GM12891 (cell line): ENCODE results near the gene TMEM9B.
A peak's percentile ranks its signal among the peaks of the same experiment; 100 is the strongest.
"Not testable (repeated sequence)": the region's sequence is repeated elsewhere in the genome, so short reads cannot be mapped to it uniquely, and the experiment has no call there.

Experiments used
- DNase-seq: peaks from one replicate; pipeline ENCODE4 v3.0.0; 2011; ENCODE audit warnings: low spot score; ENCODE audit not compliant: insufficient read length
- FAIRE-seq: peaks from 2 replicates; lab custom pipeline; 2011; peaks lifted over from hg19 to GRCh38; lab: Jason Lieb, UNC
- PAX5 ChIP-seq: IDR thresholded peaks from 2 replicates; pipeline ENCODE4 v1.6.1; 2011; ENCODE audit warnings: low read length, moderate library complexity, mild to moderate bottlenecking; ENCODE audit not compliant: insufficient read depth, severe bottlenecking
- POLR2A ChIP-seq: IDR thresholded peaks from 2 replicates; pipeline ENCODE4 v1.6.1; 2011; ENCODE audit warnings: low read depth, low read length, control low read depth
- POLR2AphosphoS5 ChIP-seq: IDR thresholded peaks from 2 replicates; pipeline ENCODE4 v1.6.1; 2011; ENCODE audit warnings: low read depth, low read length, control low read depth
- POU2F2 ChIP-seq: IDR thresholded peaks from 2 replicates; pipeline ENCODE4 v1.6.1; 2011; ENCODE audit warnings: low read depth, mild to moderate bottlenecking, control low read depth, low read length, moderate library complexity
- SPI1 ChIP-seq: IDR thresholded peaks from 2 replicates; pipeline ENCODE4 v1.6.1; 2011; ENCODE audit warnings: low read depth, low read length, control low read depth
- TAF1 ChIP-seq: IDR thresholded peaks from 2 replicates; pipeline ENCODE4 v1.6.1; 2011; ENCODE audit warnings: low read depth, low read length, control low read depth

TMEM9B gene

DNA sequence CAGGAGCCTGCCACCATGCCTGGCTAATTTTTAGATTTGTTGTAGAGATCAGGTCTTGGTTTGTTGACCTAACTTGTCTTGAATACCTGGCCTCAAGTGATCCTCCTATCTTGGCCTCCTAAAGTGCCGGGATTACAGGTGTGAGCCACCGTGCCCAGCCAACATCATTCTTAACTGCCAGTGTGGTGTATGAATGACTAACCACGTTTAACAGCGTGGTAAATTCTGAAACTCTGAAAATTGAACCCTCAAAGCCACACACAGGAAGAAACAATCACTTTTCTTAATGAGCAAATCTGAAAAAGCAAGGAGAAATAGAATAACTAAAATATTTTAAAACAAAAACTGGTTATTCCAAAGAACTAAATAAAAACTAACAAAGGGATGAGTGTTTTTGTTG, 7.4 kb downstream of the TMEM9B start:
- DNase-seq (no peak), FAIRE-seq (no peak)
- TF ChIP-seq POU2F2 (no peak), PAX5 (no peak), SPI1 (no peak), POLR2A (no peak), TAF1 (no peak), POLR2AphosphoS5 (no peak)

DNA sequence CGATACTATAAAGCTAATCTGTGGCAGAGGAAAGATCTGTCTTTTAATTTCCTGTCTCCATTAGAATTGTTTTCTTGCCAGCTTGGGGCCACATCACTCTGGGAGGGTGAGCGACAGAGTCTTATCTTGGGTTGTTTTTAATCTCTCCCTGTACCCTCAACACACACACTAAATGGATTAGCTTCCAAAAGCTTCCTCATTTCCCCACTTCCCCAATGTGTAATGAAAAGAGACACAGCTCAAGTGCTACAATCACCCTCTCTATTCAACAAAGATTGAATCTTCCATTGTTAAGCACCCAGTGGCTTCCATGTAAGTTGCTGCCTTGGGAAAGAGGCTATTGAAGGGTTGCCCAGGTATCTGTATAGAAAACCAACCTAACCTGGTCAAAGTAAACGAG, 15.4 kb downstream of the TMEM9B start:
- FAIRE-seq (no peak), DNase-seq (no peak)

DNA sequence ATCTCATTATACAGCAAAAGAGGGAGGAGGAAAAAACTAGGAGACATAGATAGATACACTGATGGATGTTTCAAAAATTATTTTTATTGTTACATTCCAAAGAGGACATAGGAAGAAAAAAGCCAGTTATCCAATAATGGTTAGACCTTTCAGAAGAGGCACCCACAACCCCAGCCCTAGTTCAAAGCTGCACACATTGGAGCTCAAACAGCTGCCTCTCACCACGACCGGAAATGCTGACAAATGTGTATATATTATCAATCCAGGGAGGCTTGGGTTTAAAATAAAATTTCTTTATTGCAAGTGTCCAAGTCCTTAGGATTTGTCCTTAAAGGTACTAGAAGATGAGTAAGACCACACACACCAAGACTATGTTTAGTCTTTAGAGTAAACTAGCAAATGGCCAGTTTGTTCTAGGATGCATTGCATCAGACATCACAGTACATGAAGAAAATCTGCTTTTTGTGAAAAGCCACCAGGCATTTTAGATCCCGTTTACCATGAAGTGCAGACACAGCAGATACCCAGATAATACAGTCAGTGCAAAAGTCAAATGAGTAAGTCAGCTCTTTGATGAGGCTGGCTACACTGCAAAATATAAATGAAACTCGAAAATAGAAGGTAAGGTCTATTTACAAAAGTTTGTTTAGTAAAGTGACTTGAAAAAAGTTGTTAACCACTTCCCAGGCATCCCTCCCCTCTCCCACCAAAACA, 16.9 kb downstream of the TMEM9B start:
- DNase-seq, result no peak
- FAIRE-seq, result no peak
- TF ChIP-seq POLR2A, result no peak
- no peak for TF ChIP-seq SPI1
- no peak for TF ChIP-seq POU2F2
- no peak for TF ChIP-seq PAX5
- TF ChIP-seq POLR2AphosphoS5, result no peak
- TF ChIP-seq TAF1, result no peak

More for the DNA sequence above, 15.4 kb downstream of the TMEM9B start:
- TF ChIP-seq POLR2AphosphoS5 (no peak), POU2F2 (no peak), PAX5 (no peak), POLR2A (no peak), SPI1 (no peak), TAF1 (no peak)

DNA sequence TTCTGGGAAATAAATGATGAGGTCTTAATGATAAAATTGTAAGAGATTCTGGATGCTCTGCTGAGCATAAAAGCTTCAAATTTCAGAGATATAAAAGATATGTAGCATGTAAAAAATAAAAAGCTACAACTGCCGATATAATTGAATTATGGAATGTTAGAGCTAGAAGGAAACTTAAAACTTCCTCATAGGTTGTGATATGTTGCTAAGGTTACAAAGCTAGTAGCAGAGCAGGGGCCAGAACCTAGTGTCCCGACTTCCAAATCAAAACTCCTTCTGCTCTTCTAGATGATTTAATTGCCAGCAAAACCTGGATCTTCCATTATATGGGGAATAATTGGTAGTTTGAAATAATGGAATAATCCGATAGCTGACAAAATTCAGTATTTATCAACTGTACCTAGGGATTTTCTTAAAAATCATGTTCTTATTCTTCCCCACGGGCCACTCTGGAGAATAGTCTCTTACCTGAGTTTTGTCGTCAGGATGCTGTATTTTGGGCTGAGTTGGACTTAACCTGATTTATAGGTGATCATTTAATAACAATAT, 21.6 kb downstream of the TMEM9B start, which contains the start of gene ASCL3:
ASCL3 (minus strand) TSS at position 499 of the 549 bp plus-strand sequence. CDS start 4,855 bp downstream, outside the sequence.
- FAIRE-seq, result no peak

DNA sequence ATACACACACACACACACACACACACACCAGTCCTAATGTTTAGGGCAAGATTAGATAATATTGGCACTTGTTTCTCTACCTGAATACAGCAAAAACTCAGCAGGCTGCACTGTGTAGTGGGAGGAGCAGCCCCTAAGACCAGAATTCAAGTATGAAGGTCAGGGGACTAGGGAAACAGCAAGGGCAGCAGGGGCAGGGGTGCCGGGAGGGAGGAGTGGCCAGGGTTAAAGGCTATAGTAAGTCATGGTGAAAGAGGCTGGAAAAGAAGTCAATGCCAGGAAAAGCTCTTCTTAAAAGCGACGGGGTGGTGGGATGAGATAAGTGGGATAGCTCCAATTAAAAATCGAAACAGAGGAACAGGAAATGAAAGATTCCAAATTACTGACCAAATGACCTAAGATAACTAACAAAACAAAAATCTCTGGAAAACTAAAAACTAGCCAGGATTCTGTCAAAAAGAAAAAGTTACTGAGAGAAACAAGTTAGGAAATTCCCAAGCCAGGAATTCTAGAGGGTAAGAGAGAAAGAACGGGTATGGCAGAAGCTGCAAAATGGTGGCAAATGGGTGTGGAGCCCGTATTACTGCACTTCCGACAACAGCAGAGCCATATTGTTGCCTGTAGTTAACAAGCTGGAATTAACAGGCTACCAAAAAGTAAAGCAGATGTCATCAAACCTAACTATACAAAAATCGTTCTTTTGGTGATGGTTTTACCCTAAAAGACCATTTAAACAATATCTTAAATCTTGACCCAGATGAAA, 22.7 kb downstream of the TMEM9B start:
- peak; percentile 5 for FAIRE-seq
- TF ChIP-seq TAF1 (no peak), POLR2A (no peak), PAX5 (no peak), POLR2AphosphoS5 (no peak), POU2F2 (no peak)

More for the DNA sequence above, 21.6 kb downstream of the TMEM9B start, which contains the start of gene ASCL3:
- DNase-seq, result no peak
- TF ChIP-seq POLR2AphosphoS5 (no peak), PAX5 (no peak), SPI1 (no peak), TAF1 (no peak), POU2F2 (no peak), POLR2A (no peak)

DNA sequence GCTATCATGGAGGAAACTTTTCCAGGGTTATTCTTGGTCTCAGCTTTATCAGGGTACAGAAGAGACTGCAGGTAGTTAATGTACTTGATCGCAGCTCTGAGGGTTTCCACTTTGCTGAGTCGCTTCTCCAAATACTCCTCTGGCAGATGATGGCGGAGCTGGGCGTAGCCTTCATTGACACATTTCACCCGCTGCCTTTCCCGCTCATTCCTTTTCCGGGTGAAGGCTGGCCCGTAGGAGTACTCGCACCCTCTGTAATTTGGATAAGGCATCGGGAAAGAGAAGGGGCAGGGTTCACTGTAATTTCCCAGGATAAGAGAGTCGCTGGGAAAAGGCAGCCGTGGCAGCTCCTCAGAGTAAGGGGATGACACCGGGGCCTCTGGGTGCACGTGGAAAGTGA, 26.6 kb downstream of the TMEM9B start:
- no peak for DNase-seq
- TF ChIP-seq PAX5 (no peak), SPI1 (no peak), POU2F2 (no peak), TAF1 (no peak), POLR2A (no peak), POLR2AphosphoS5 (no peak)
- no peak for FAIRE-seq

More for the DNA sequence above, 22.7 kb downstream of the TMEM9B start:
- no peak for DNase-seq

DNA sequence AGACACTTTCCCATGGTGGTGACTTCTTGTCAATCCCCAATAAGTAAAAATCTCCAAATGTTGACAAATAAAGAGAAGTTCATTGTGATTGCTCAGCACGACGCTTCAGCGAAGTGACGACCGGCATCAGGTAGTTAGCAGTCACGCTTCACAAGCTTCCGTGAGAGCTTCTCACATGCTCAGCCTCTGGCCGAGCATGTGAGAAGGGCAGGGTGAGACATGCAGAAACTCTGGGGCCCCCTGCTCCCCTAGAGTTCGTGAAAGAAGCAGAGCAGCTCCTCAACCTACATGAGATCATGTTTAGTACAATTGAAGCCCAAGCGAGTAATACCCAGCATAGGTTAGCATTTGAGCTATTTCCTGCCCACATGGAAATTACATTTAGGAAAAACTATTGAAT, 27.1 kb downstream of the TMEM9B start:
- peak; percentile 5 for FAIRE-seq
- no peak for DNase-seq
- TF ChIP-seq POLR2AphosphoS5 (no peak), POU2F2 (peak; percentile 94), SPI1 (no peak), PAX5 (peak; percentile 97)

DNA sequence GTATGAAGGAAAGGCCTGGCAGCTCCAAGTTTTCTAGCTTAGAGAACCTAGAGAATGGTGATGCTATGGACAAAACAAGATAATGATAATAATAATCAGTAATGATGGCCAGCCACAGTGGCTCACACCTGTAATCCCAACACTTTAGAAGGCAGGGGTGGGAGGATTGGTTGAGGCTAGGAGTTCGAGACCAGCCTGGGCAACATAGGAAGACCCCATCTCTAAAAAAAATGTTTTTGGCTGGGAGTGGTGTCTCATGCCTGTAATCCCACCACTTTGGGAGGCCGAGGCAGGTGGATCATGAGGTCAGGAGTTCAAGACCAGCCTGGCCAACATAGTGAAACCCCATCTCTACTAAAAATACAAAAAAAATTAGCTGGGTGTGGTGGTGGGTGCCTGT, 28.5 kb downstream of the TMEM9B start:
- not testable (repeated sequence) for DNase-seq, FAIRE-seq

DNA sequence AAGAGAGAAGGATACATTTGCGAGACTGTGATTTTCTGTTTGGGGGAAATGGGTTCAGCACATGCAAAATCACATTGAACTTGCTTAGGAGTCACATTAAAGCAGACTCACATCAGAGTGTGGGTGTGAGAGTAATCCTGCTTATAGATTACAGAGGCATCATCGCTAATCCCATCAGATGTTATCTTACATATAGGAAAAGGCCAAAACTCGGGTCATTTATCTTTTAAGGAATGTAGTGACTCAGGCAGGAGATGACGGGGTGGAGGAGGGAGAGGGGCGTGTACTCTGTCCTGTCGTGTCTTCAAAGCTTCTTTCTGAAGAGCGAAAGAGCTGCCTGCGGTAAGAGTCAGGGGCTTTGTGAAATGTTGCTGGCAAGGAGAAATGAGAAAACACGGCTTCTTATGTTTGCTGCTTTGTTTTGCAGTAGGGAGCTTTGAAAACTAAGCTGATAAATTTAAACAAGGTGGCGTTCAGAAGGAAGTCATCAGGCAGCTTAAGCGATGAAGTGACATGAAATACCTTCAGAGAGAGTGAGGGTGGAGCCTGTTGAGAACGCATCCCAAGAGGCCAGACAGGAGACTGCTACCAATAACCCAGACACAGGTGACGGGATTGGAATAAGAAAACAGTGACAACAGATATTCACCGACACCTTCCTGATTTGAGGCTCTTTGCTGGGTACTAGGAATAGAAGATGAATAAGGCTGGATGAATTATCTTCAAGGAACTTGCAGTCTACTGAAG, 29.3 kb downstream of the TMEM9B start:
- FAIRE-seq (no peak), DNase-seq (no peak)
- TF ChIP-seq PAX5 (no peak), SPI1 (no peak), POLR2AphosphoS5 (no peak), POLR2A (no peak), POU2F2 (no peak), TAF1 (no peak)
